Measurements from ENCODE around the gene CDC34. TPM values are rescaled to one million over a fixed set of nuclear protein-coding genes. Genes with fewer than 3 reads are reported as not detected.
"Not testable (repeated sequence)": the region's sequence is repeated elsewhere in the genome, so short reads cannot be mapped to it uniquely, and the experiment has no call there.

Gene CDC34
- polyA plus RNA-seq, 4 donors: 57.9 to 77.6 (median 66.3) TPM

GRCh38 chr19:583198-583967 is 51.8 kb downstream of the CDC34 start:
- no peak for DNase-seq (ENCODE audit: low read depth in 4 of 4, low spot score in 2 of 4)

DNA sequence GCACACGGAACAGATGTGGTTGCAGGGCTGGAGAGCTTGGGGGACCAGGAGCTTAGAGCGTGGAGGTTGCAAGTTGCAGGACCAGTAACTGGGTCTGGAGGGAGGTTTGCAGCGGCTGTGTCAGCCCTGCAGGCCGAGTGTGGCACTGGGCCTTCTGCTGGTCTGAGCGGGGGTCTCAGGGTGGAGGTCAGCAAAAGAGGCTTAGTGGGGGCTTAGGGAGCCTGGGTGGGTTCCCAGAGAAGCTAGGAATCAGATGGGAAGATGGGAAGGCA is 52.3 kb downstream of the CDC34 start:
- no peak for DNase-seq (ENCODE audit: low read depth in 4 of 4, low spot score in 2 of 4)

DNA sequence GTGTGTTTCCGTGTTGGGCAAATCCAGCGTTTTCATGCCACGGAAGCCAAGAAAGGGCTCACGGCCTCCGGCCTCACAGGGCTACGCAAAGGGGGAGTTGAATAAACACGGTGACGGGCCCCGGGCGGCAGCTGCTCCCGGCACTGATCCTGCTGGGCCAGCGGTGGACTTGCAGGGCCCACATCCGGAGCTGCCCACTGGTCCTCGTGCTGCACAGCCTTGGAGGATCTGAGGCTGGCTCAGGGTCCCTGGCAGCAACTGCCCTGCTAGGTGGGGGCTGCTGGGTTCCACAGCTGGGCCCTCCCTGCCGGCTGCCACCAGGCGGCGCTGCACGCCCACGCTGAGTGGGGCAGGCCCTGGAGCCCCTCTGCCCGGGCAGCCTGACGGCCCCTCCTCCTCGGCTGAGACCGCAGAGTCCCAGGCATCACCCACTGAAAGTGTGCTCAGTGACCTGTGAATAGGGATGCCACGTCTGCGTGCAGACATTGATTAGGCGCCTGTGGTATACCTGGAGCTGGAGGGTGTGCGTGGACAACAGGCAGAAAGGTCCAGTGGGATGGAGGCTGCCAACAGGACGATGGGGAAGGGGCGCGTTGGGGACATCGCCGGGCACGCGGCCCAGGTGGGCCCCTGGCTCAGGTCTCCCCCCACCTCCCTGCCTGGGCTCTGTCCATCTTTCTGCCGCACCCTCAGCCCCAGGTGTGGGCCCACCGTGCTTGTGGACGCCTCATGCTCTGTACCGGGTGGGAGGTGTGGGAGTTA is 52.9 kb downstream of the CDC34 start:
- no peak for DNase-seq (ENCODE audit: low read depth in 4 of 4, low spot score in 2 of 4)

DNA sequence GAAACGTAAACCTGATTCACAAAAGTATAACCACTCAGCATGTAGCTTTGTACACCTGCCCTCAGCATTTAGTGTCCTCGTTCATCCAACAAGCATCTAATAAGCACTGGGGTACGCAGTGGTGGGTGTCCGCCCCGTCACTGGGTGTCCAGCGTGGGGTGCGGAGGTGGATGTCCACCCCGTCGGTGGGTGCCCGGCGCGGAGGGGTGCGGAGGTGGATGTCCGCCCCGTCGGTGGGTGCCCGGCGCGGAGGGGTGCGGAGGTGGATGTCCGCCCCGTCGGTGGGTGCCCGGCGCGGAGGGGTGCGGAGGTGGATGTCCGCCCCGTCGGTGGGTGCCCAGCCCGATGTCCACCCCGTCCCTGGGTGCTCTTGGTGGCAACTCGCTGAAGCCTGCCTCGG is 53.6 kb downstream of the CDC34 start:
- not testable (repeated sequence) for DNase-seq (ENCODE audit: low read depth in 4 of 4, low spot score in 2 of 4)

DNA sequence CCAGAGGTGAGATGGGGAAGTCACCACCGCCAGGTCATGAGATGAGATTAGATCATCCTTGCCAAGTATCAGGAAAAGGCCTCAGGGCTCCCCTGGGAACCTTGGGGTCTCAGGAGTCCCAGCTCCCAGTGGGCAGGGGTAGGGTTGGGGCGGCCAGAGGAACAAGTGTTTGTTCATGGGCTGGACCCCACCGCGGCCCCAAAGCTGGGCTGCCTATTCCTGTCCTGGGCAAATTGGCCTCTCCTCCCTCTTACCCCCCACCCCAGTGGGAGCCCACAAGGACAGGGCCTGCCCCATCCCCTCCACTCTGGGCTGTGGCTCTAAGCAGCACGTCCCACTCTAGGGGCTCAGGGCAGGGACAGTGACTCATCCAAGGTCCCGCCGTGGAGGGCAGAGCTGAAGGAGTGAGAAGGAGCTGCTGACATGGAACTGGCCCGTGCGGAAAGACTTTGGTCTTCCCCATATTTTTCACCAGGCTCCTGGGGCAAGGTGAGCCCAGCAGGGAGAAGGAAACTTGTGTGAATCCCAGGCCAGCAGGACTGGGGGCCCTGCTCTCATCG is 54.1 kb downstream of the CDC34 start:
- DNase-seq (ENCODE audit: low read depth in 4 of 4, low spot score in 2 of 4): no peak

GRCh38 chr19:588093-588740 is 56.7 kb downstream of the CDC34 start:
- DNase-seq (ENCODE audit: low read depth in 4 of 4, low spot score in 2 of 4): no peak

DNA sequence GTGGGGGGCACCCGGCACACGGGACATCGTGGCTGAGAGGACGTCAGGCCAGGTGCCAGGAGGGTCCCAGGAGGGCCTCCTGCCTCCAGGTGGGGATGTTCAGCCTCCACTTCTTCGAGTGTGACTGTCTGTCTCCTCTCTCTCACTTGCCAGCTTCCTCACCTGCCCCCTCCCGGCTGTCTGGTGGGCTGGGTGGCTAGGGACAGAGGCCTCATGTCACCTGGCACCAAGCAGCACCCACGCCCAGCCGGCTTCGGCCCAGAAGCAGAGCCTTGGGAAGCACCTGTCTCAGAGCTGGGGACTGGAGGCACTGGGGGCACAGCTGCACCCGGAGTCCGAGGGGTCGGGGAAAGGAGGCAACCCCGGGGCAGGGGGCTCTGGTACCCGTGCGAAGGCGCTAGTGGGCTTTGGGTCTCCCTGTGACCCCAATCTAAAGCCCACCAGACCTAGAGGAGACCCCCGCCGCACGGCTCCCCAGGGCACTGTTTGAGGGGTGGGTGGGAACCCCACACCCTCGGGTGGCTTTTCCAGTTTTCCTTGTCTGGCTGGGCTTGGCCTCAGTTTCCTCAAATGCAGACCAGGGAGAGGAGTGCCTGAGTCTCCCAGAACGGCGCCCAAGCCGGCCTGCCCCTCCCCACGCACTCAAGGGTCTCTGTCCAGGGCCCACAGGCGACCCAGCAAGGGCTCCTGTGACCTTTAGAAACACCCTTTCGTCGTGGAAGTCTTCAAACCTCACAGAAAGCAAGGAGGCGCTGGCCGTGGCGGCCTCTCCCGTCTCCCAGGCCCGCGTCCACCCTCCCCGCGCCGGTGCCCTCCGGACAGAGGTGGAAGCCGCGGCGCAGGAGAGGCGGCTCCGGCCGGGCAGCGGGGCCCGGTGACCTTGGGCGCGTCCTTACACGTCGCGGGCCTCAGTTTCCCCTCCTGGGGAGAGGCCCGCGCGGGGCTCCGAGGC is 57.5 kb downstream of the CDC34 start:
- DNase-seq (ENCODE audit: low read depth in 4 of 4, low spot score in 2 of 4): no peak

GRCh38 chr19:589693-590395 is 58.3 kb downstream of the CDC34 start, which contains the start of gene HCN2:
Gene HCN2, plus strand, starts transcription at chr19:589881. Its CDS starts 65 bp downstream, at chr19:589946.
- DNase-seq (ENCODE audit: low read depth in 4 of 4, low spot score in 2 of 4): no peak

DNA sequence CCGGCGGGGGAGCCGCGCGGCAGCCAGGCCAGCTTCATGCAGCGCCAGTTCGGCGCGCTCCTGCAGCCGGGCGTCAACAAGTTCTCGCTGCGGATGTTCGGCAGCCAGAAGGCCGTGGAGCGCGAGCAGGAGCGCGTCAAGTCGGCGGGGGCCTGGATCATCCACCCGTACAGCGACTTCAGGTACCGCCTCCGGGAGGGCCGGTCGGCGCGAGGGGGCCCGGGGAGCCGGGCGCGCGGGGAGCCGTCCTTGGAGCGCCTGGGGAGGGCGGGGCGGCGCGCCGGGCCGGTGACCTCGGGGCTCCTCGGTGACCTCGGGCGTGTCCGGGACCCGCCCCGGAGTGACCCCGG is 58.8 kb downstream of the CDC34 start:
- no peak for DNase-seq (ENCODE audit: low read depth in 4 of 4, low spot score in 2 of 4)

GRCh38 chr19:590750-591098 is 59.2 kb downstream of the CDC34 start:
- DNase-seq (ENCODE audit: low read depth in 4 of 4, low spot score in 2 of 4): no peak

- no peak for DNase-seq (ENCODE audit: low read depth in 4 of 4, low spot score in 2 of 4)
These were observed 59.8 kb downstream of the CDC34 start for GRCh38 chr19:591099-591958.

Other genes with a start within 250 kb of the CDC34 start
- 1 to 10 TPM; 2.1 to 4.2 (median 3.1) TPM for gene PLPP2, start 240.4 kb upstream of the CDC34 start, polyA plus RNA-seq (ENCODE audit: insufficient read length in 4 of 4)
- gene MIER2, start 187.0 kb upstream of the CDC34 start, polyA plus RNA-seq (ENCODE audit: insufficient read length in 4 of 4): 10 to 100 TPM; 24.0 to 36.6 (median 31.3) TPM
- 1 to 10 TPM; 1.4 to 3.4 (median 2.9) TPM for gene C2CD4C, start 122.6 kb upstream of the CDC34 start, polyA plus RNA-seq (ENCODE audit: insufficient read length in 4 of 4)
- gene SHC2, start 70.7 kb upstream of the CDC34 start, polyA plus RNA-seq (ENCODE audit: insufficient read length in 4 of 4): 10 to 100 TPM; 22.9 to 44.9 (median 38.6) TPM
- 1 to 10 TPM; 3.2 to 6.6 (median 4.0) TPM for gene MADCAM1, start 35.3 kb upstream of the CDC34 start, polyA plus RNA-seq (ENCODE audit: insufficient read length in 4 of 4)
- 10 to 100 TPM in 3 of 4 donors, 1 to 10 TPM in 1; 6.4 to 19.5 (median 14.0) TPM for gene TPGS1, start 24.3 kb upstream of the CDC34 start, polyA plus RNA-seq (ENCODE audit: insufficient read length in 4 of 4)
- under 1 TPM; 0.25 to 0.48 (median 0.28) TPM for gene GZMM, start 12.3 kb downstream of the CDC34 start, polyA plus RNA-seq (ENCODE audit: insufficient read length in 4 of 4)
- gene BSG, start 40.8 kb downstream of the CDC34 start, polyA plus RNA-seq (ENCODE audit: insufficient read length in 4 of 4): 100 to 1,000 TPM; 392 to 568 (median 507) TPM
- under 1 TPM; 0.27 to 0.58 (median 0.31) TPM for gene HCN2, start 58.1 kb downstream of the CDC34 start, polyA plus RNA-seq (ENCODE audit: insufficient read length in 4 of 4)
- gene POLRMT, start 101.8 kb downstream of the CDC34 start, polyA plus RNA-seq (ENCODE audit: insufficient read length in 4 of 4): 10 to 100 TPM; 55.8 to 68.1 (median 60.8) TPM
- gene FGF22, start 108.1 kb downstream of the CDC34 start, polyA plus RNA-seq (ENCODE audit: insufficient read length in 4 of 4): under 1 TPM; 0.27 to 0.96 (median 0.62) TPM
- gene RNF126, start 131.5 kb downstream of the CDC34 start, polyA plus RNA-seq (ENCODE audit: insufficient read length in 4 of 4): 10 to 100 TPM; 22.6 to 41.5 (median 30.7) TPM
- gene FSTL3, start 144.6 kb downstream of the CDC34 start, polyA plus RNA-seq (ENCODE audit: insufficient read length in 4 of 4): 10 to 100 TPM; 17.2 to 19.7 (median 19.4) TPM
- under 1 TPM; 0.13 to 0.48 (median 0.36) TPM for gene PRSS57, start 163.7 kb downstream of the CDC34 start, polyA plus RNA-seq (ENCODE audit: insufficient read length in 4 of 4)
- 100 to 1,000 TPM in 3 of 4 donors, 10 to 100 TPM in 1; 77.2 to 115 (median 106) TPM for gene PALM, start 177.2 kb downstream of the CDC34 start, polyA plus RNA-seq (ENCODE audit: insufficient read length in 4 of 4)
- gene MISP, start 219.4 kb downstream of the CDC34 start, polyA plus RNA-seq (ENCODE audit: insufficient read length in 4 of 4): 10 to 100 TPM in 1 of 4 donors, 1 to 10 TPM in 3; 6.0 to 10.1 (median 9.4) TPM

Measured in left renal cortex interstitium (tissue), 4 donors.